HG02870 (cell line): Measurements from ENCODE around the gene ENOX2.
A peak's percentile ranks its signal among the peaks of the same experiment; 100 is the strongest.

Source experiments
- ATAC-seq: cut with Tn5 transposase; IDR thresholded peaks from one replicate; pipeline ENCODE4 v1.9.1; 2021; ENCODE audit warnings: mild to moderate bottlenecking, moderate library complexity; ENCODE audit not compliant: unreplicated experiment

The ENOX2 gene

GRCh38 chrX:130885508-130885907 lies 17.5 kb downstream of the ENOX2 start:
- no peak for ATAC-seq

GRCh38 chrX:130884627-130885026 lies 18.4 kb downstream of the ENOX2 start:
- no peak for ATAC-seq

- ATAC-seq: no peak
Observed at GRCh38 chrX:130879869-130880268, 23.1 kb downstream of the ENOX2 start.

- ATAC-seq: no peak
Observed at GRCh38 chrX:130878350-130879341, 24.4 kb downstream of the ENOX2 start.

GRCh38 chrX:130877892-130878341 lies 25.1 kb downstream of the ENOX2 start:
- ATAC-seq: no peak

- no peak for ATAC-seq
Observed at GRCh38 chrX:130876226-130876625, 26.8 kb downstream of the ENOX2 start.

- ATAC-seq: no peak
Observed at GRCh38 chrX:130874751-130875150, 28.3 kb downstream of the ENOX2 start.

GRCh38 chrX:130869239-130869638 lies 33.8 kb downstream of the ENOX2 start:
- ATAC-seq: no peak

- no peak for ATAC-seq
Observed at GRCh38 chrX:130861462-130861861, 41.5 kb downstream of the ENOX2 start.

GRCh38 chrX:130857207-130857606 lies 45.8 kb downstream of the ENOX2 start:
- peak; percentile 98 for ATAC-seq

- no peak for ATAC-seq
Observed at GRCh38 chrX:130851569-130851968, 51.4 kb downstream of the ENOX2 start.

- ATAC-seq: peak; percentile 85
Observed at GRCh38 chrX:130848763-130849162, 54.2 kb downstream of the ENOX2 start.

GRCh38 chrX:130846746-130847145 lies 56.3 kb downstream of the ENOX2 start:
- no peak for ATAC-seq

GRCh38 chrX:130841776-130842175 lies 61.2 kb downstream of the ENOX2 start:
- no peak for ATAC-seq

GRCh38 chrX:130840345-130840744 lies 62.7 kb downstream of the ENOX2 start:
- no peak for ATAC-seq

GRCh38 chrX:130836447-130836846 lies 66.6 kb downstream of the ENOX2 start:
- no peak for ATAC-seq

- ATAC-seq: no peak
Observed at GRCh38 chrX:130834830-130835229, 68.2 kb downstream of the ENOX2 start.

- no peak for ATAC-seq
Observed at GRCh38 chrX:130834149-130834548, 68.9 kb downstream of the ENOX2 start.

GRCh38 chrX:130831347-130831722 lies 71.7 kb downstream of the ENOX2 start:
- ATAC-seq: no peak

- ATAC-seq: no peak
Observed at GRCh38 chrX:130830599-130831346, 72.2 kb downstream of the ENOX2 start.
